ENCODE data around the gene KMT2C. TPM values are rescaled to one million over a fixed set of nuclear protein-coding genes. Genes with fewer than 3 reads are reported as not detected.

KMT2C gene
- total RNA-seq, 4 donors from 2014 or later, result 44.1 to 67.6 (median 63.9) TPM

DNA sequence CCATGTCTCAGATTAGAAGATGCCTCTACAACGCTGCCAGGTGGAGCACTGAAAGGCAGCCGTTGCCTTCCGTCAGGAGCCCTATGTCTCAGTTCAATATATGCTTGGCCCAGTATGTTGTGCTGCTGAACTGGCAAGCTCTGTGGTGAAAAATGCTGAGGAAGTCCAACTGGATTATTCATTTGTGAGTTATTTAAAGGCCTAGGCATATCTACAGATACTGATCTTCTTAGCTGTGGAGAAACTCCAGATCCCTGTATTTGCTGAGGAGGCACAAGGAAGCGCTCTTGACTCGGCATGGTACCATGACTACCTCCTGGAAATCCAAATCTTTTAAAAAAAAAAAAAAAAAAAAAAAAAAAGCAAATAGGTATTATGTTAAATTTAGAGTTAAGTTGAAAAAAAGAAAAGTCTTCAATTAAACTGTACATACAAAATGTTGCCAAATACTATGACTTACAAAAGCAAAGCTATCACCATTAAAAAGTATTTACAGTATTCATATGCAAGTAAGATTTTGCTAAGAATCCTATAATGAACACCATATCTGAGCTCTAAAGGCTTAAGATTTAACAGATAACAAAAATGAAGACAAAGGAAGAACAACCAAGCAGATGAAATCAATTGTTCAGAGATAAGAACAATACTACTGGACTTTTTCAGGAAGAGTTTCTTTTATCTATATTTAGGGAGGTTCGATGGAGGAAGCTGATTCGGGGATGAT, 258.0 kb downstream of the KMT2C start:
- ATAC-seq (no peak), DNase-seq (no peak)
- H3K9me3 ChIP-seq, result no peaks in the 10 kb centered on the region
- H3K27me3 ChIP-seq, result no peaks in the 10 kb centered on the region
- TF ChIP-seq POLR2A (IDR thresholded peaks at IDR 0.05), result no peak
- TF ChIP-seq, protein P1, sequence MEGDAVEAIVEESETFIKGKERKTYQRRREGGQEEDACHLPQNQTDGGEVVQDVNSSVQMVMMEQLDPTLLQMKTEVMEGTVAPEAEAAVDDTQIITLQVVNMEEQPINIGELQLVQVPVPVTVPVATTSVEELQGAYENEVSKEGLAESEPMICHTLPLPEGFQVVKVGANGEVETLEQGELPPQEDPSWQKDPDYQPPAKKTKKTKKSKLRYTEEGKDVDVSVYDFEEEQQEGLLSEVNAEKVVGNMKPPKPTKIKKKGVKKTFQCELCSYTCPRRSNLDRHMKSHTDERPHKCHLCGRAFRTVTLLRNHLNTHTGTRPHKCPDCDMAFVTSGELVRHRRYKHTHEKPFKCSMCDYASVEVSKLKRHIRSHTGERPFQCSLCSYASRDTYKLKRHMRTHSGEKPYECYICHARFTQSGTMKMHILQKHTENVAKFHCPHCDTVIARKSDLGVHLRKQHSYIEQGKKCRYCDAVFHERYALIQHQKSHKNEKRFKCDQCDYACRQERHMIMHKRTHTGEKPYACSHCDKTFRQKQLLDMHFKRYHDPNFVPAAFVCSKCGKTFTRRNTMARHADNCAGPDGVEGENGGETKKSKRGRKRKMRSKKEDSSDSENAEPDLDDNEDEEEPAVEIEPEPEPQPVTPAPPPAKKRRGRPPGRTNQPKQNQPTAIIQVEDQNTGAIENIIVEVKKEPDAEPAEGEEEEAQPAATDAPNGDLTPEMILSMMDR (IDR thresholded peaks at IDR 0.05 in 4 of 5, conservative IDR thresholded peaks at IDR 0.05 in 1 of 5), result no peak
- intact Hi-C loops (cut with DNase I; ENCODE audit: low total_unique reads), result no loop called here
- no peak overlapping the region for H3K27ac ChIP-seq
- no peak overlapping the region for H3K4me3 ChIP-seq
- peaks cover 8 to 86% of the 10 kb centered on the region in 2 donors for H3K36me3 ChIP-seq
- in situ Hi-C loops (cut with MboI; ENCODE audit: low sequenced_read_pairs in 4 of 4), result no loop called here
- H3K4me1 ChIP-seq, result no peaks in the 10 kb centered on the region

- no peak overlapping the region for H3K4me3 ChIP-seq
- no peak overlapping the region for H3K27ac ChIP-seq
- DNase-seq (no peak), ATAC-seq (no peak)
- no peaks in the 10 kb centered on the region for H3K9me3 ChIP-seq
- H3K4me1 ChIP-seq, result no peaks in the 10 kb centered on the region
- peaks cover 8 to 76% of the 10 kb centered on the region in 2 donors for H3K36me3 ChIP-seq
- intact Hi-C loops (cut with DNase I; ENCODE audit: low total_unique reads), result no loop called here
- no peaks in the 10 kb centered on the region for H3K27me3 ChIP-seq
- TF ChIP-seq, protein P1 (IDR thresholded peaks at IDR 0.05 in 4 of 5, conservative IDR thresholded peaks at IDR 0.05 in 1 of 5), result no peak
- no peak for TF ChIP-seq POLR2A (IDR thresholded peaks at IDR 0.05)
- in situ Hi-C loops (cut with MboI; ENCODE audit: low sequenced_read_pairs in 4 of 4), result no loop called here
These were observed 259.0 kb downstream of the KMT2C start for GRCh38 chr7:152176797-152177196.

DNA sequence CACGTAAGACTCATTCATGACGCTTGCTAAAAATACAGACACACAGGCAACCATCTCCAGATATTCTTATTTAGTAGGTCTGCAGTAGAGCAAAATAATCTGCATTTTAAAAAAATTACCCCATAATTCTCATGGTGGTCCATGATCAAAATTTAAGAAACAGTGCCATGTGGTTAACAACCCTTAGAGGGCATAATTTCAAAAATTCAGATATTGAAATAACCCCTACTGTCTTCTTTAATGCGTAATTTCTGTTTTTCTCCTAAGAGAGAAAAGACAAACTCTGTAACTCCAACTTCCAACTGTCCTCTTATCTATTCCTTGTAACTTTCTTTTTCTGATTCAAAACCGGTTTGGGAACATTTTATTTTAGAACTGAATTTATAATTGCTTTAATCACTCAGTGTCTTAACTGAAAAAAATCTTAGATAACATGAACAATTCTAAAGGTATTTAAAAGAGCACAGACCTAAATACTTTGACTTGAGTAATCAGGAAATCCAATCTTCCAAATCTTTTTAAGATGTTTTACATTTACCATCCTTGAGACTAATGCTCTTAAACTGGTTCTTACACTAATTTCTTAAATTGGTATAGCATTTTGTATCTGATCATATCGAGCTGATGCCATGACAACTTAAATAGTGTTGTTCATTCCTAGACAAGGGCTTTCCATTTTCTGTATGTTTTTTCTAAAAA, 262.3 kb downstream of the KMT2C start:
- Histone ChIP-seq H3K9me3 (no peaks in the 10 kb centered on the region), H3K4me1 (no peaks in the 10 kb centered on the region), H3K27me3 (no peaks in the 10 kb centered on the region), H3K36me3 (peaks cover 8 to 73% of the 10 kb centered on the region in 2 donors), H3K27ac (no peak overlapping the region), H3K4me3 (no peak overlapping the region)
- ATAC-seq (no peak), DNase-seq (no peak)
- in situ Hi-C loops (cut with MboI; ENCODE audit: low sequenced_read_pairs in 4 of 4) (no loop called here), intact Hi-C loops (cut with DNase I; ENCODE audit: low total_unique reads) (no loop called here)
- no peak for TF ChIP-seq POLR2A (IDR thresholded peaks at IDR 0.05)
- TF ChIP-seq, protein P1 (IDR thresholded peaks at IDR 0.05 in 4 of 5, conservative IDR thresholded peaks at IDR 0.05 in 1 of 5), result no peak

DNA sequence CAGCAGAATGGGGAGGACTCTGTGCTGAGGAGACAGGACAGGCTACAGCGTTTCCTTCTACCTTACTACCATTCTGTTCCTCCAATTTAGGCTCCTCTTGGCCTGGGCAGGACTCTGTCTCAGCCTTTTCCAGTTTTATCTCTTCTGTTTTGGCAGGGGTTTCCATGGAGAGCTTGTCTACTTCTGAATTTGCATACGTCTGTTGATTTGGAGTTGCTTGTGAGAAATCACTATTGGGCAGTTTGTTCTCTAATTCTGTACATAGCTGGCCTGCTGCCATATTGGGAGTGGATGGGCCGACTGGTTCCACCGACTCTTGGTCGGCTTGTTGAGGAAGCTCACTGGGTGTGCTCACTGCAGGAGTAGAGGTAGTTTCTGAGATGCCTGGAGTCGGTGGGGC, 273.5 kb downstream of the KMT2C start:
- ATAC-seq, result no peak
- DNase-seq, result no peak
- Histone ChIP-seq H3K9me3 (no peaks in the 10 kb centered on the region), H3K36me3 (peaks cover 0 to 80% of the 10 kb centered on the region in 2 donors), H3K27me3 (no peaks in the 10 kb centered on the region), H3K27ac (no peak overlapping the region), H3K4me1 (no peaks in the 10 kb centered on the region), H3K4me3 (no peak overlapping the region)
- TF ChIP-seq, protein P1 (IDR thresholded peaks at IDR 0.05 in 4 of 5, conservative IDR thresholded peaks at IDR 0.05 in 1 of 5), result no peak
- TF ChIP-seq POLR2A (IDR thresholded peaks at IDR 0.05), result no peak
- intact Hi-C loops (cut with DNase I; ENCODE audit: low total_unique reads), result no loop called here
- in situ Hi-C loops (cut with MboI; ENCODE audit: low sequenced_read_pairs in 4 of 4), result no loop called here

Data from gastrocnemius medialis (tissue), 4 donors.